ENCODE data around the gene SNCAIP.

Gene SNCAIP

GRCh38 chr5:122304471-122305215 is 7.4 kb upstream of the SNCAIP start:
- H3K27ac ChIP-seq (ENCODE audit: low read depth, low read length): no peak overlapping the region
- no peaks in the 10 kb centered on the region for H3K27me3 ChIP-seq (ENCODE audit: low read length)
- no peaks in the 10 kb centered on the region for H3F3A ChIP-seq (ENCODE audit: insufficient read depth)
- H3K4me2 ChIP-seq (ENCODE audit: low read depth, low read length, poor library complexity, severe bottlenecking): no peak overlapping the region
- no peak for TF ChIP-seq CTCF (IDR thresholded peaks at IDR 0.05; ENCODE audit: insufficient read depth, low read length, poor library complexity, severe bottlenecking)
- no peak for TF ChIP-seq EZH2phosphoT487 (conservative IDR thresholded peaks at IDR 0.05; ENCODE audit: low read length)
- no peak overlapping the region for H3K4me3 ChIP-seq (ENCODE audit: insufficient read depth, low read length, poor library complexity, severe bottlenecking)
- H2AFZ ChIP-seq (ENCODE audit: low read depth, low read length, severe bottlenecking): no peak overlapping the region
- no peaks in the 10 kb centered on the region for H3K9me2 ChIP-seq (replicated peaks; ENCODE audit: insufficient read depth, low read length)
- H3K79me2 ChIP-seq (ENCODE audit: insufficient read depth, low read length): no peaks in the 10 kb centered on the region
- no peaks in the 10 kb centered on the region for H3K9me3 ChIP-seq (ENCODE audit: insufficient read depth, low read length)
- H3K9ac ChIP-seq (ENCODE audit: low read length): no peak overlapping the region
- H4K20me1 ChIP-seq (ENCODE audit: low read depth, low read length): no peaks in the 10 kb centered on the region
- no peaks in the 10 kb centered on the region for H3K36me3 ChIP-seq (ENCODE audit: low read length)

- Histone ChIP-seq H2AFZ (ENCODE audit: low read depth, low read length, severe bottlenecking) (no peak overlapping the region), H3F3A (ENCODE audit: insufficient read depth) (no peaks in the 10 kb centered on the region), H3K9me3 (ENCODE audit: insufficient read depth, low read length) (no peaks in the 10 kb centered on the region), H3K4me3 (ENCODE audit: insufficient read depth, low read length, poor library complexity, severe bottlenecking) (no peak overlapping the region), H3K4me2 (ENCODE audit: low read depth, low read length, poor library complexity, severe bottlenecking) (no peak overlapping the region), H3K79me2 (ENCODE audit: insufficient read depth, low read length) (no peaks in the 10 kb centered on the region), H3K27ac (ENCODE audit: low read depth, low read length) (no peak overlapping the region), H3K27me3 (ENCODE audit: low read length) (no peaks in the 10 kb centered on the region), H3K9ac (ENCODE audit: low read length) (no peak overlapping the region), H4K20me1 (ENCODE audit: low read depth, low read length) (no peaks in the 10 kb centered on the region), H3K9me2 (replicated peaks; ENCODE audit: insufficient read depth, low read length) (no peaks in the 10 kb centered on the region), H3K36me3 (ENCODE audit: low read length) (no peaks in the 10 kb centered on the region)
- TF ChIP-seq EZH2phosphoT487 (conservative IDR thresholded peaks at IDR 0.05; ENCODE audit: low read length) (no peak), CTCF (IDR thresholded peaks at IDR 0.05; ENCODE audit: insufficient read depth, low read length, poor library complexity, severe bottlenecking) (no peak)
Observed at GRCh38 chr5:122306461-122306860, 5.6 kb upstream of the SNCAIP start.

GRCh38 chr5:122310889-122311288 is 1.1 kb upstream of the SNCAIP start:
- Histone ChIP-seq H3K9me3 (ENCODE audit: insufficient read depth, low read length) (no peaks in the 10 kb centered on the region), H3K27me3 (ENCODE audit: low read length) (no peaks in the 10 kb centered on the region), H3K4me3 (ENCODE audit: insufficient read depth, low read length, poor library complexity, severe bottlenecking) (no peak overlapping the region), H3K4me2 (ENCODE audit: low read depth, low read length, poor library complexity, severe bottlenecking) (no peak overlapping the region), H4K20me1 (ENCODE audit: low read depth, low read length) (no peaks in the 10 kb centered on the region), H3K9me2 (replicated peaks; ENCODE audit: insufficient read depth, low read length) (no peaks in the 10 kb centered on the region), H2AFZ (ENCODE audit: low read depth, low read length, severe bottlenecking) (no peak overlapping the region), H3K36me3 (ENCODE audit: low read length) (no peaks in the 10 kb centered on the region), H3K9ac (ENCODE audit: low read length) (no peak overlapping the region), H3K79me2 (ENCODE audit: insufficient read depth, low read length) (no peaks in the 10 kb centered on the region), H3K27ac (ENCODE audit: low read depth, low read length) (no peak overlapping the region), H3F3A (ENCODE audit: insufficient read depth) (no peaks in the 10 kb centered on the region)
- TF ChIP-seq EZH2phosphoT487 (conservative IDR thresholded peaks at IDR 0.05; ENCODE audit: low read length) (no peak), CTCF (IDR thresholded peaks at IDR 0.05; ENCODE audit: insufficient read depth, low read length, poor library complexity, severe bottlenecking) (no peak)
